Upper lobe of left lung (tissue), 6 donors: ENCODE data around the gene KIF18B. TPM values are rescaled to one million over a fixed set of nuclear protein-coding genes. Genes with fewer than 3 reads are reported as not detected.

Experiments used
- ATAC-seq, 2 donors: fragments of 200-7000 bp; cut with Tn5 transposase; one replicate each; pipeline ENCODE4 v1.9.1; 2022; ENCODE audit warnings: mild to moderate bottlenecking in 2 of 2, moderate library complexity in 2 of 2; ENCODE audit not compliant: low FRiP score in 2 of 2
- DNase-seq, 2 donors: peaks; one replicate each; pipeline ENCODE4 v3.0.0-alpha.2; 2019 to 2020
- H3K27ac ChIP-seq, 4 donors: fragments of 200-600 bp; sonication (generic); one replicate each; pipeline ENCODE4 v1.5.1; 2016 to 2019
- H3K27me3 ChIP-seq, 4 donors: fragments of 200-600 bp; sonication (generic); one replicate each; pipeline ENCODE4 v1.5.1; 2017 to 2019
- H3K36me3 ChIP-seq, 4 donors: fragments of 200-600 bp; sonication (generic); one replicate each; pipeline ENCODE4 v1.5.1; 2016 to 2019
- H3K4me1 ChIP-seq, 4 donors: fragments of 200-600 bp; sonication (generic); one replicate each; pipeline ENCODE4 v1.5.1; 2018 to 2019
- H3K4me3 ChIP-seq, 4 donors: fragments of 200-600 bp; sonication (generic); one replicate each; pipeline ENCODE4 v1.5.1; 2017 to 2019; ENCODE audit warnings: mild to moderate bottlenecking in 2 of 4, moderate library complexity in 1 of 4
- H3K9me3 ChIP-seq, 4 donors: fragments of 200-600 bp; sonication (generic); one replicate each; pipeline ENCODE4 v1.5.1; 2018 to 2019
- EP300 ChIP-seq, 4 donors: sonication (generic); formaldehyde crosslinking; IDR thresholded peaks; one replicate each; pipeline ENCODE4 v1.5.1; 2017; ENCODE audit warnings: antibody characterized with exemption in 4 of 4, control low read depth in 2 of 4
- POLR2A ChIP-seq, 4 donors: fragments of 450-650 bp; IDR thresholded peaks; one replicate each; pipeline ENCODE4 v1.5.1; 2016 to 2017; ENCODE audit warnings: antibody characterized with exemption in 4 of 4, mild to moderate bottlenecking in 2 of 4
- POLR2AphosphoS5 ChIP-seq, 2 donors: sonication (generic); formaldehyde crosslinking; IDR thresholded peaks; one replicate each; pipeline ENCODE4 v1.5.1; 2017; ENCODE audit warnings: antibody characterized with exemption in 2 of 2
- whole genome bisulfite sequencing, 2 donors: methylation state at CpG; one replicate each; pipeline ENCODE4 v1.1.5; 2017 to 2018; 5-methylcytosine and 5-hydroxymethylcytosine counted together
- total RNA-seq, 6 donors: library from RNA; depleted of rRNA in 4 of 6; stranded (reverse); fragments of >200 nt in 4 of 6; gene quantifications; one replicate each; pipeline versions ENCODE4 v1.1.0 to v1.2.1, GENCODE V29; 2016 to 2021
- TF ChIP-seq, protein P1 (sequence below), 6 experiments: fragments of 450-650 bp in 4 of 6; fragments of 200-600 bp in 2 of 6; sonication (generic) in 2 of 6; IDR thresholded peaks; one replicate each; pipeline ENCODE4 v1.5.1; 2016 to 2019; ENCODE audit warnings: antibody characterized with exemption in 6 of 6
- donor health status: DM: no; HTN: no; CAD: no; lungs with moderate emphysema.
- donor health status: DM: no; HTN: yes; CAD: no; lungs with severe emphysema.

Gene KIF18B
- total RNA-seq, 6 donors from 2014 or later, result 0.49 to 2.9 (median 1.3) TPM

DNA sequence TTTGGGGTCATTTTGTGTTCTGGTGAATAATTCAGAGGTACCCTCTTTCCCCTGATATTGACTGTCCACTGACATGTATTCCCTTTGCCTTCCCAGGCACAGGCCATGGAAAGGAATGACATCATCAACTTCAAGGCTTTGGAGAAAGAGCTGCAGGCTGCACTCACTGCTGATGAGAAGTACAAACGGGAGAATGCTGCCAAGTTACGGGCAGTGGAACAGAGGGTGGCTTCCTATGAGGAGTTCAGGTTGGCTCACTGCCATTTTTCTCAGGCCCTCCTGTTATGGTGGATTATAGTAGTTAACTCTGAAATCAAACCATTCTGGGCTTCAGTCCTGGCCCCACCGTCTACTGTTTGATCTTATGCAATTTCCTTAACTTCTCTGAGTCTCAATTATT lies 46.7 kb downstream of the KIF18B start:
- H3K27ac ChIP-seq, result no peak overlapping the region
- ATAC-seq (no peak), DNase-seq (no peak)
- no peaks in the 10 kb centered on the region for H3K36me3 ChIP-seq
- H3K4me3 ChIP-seq, result no peak overlapping the region
- peak in 1 of 2 donors; percentile 17 for TF ChIP-seq POLR2AphosphoS5 (IDR thresholded peaks at IDR 0.05)
- TF ChIP-seq, protein P1, sequence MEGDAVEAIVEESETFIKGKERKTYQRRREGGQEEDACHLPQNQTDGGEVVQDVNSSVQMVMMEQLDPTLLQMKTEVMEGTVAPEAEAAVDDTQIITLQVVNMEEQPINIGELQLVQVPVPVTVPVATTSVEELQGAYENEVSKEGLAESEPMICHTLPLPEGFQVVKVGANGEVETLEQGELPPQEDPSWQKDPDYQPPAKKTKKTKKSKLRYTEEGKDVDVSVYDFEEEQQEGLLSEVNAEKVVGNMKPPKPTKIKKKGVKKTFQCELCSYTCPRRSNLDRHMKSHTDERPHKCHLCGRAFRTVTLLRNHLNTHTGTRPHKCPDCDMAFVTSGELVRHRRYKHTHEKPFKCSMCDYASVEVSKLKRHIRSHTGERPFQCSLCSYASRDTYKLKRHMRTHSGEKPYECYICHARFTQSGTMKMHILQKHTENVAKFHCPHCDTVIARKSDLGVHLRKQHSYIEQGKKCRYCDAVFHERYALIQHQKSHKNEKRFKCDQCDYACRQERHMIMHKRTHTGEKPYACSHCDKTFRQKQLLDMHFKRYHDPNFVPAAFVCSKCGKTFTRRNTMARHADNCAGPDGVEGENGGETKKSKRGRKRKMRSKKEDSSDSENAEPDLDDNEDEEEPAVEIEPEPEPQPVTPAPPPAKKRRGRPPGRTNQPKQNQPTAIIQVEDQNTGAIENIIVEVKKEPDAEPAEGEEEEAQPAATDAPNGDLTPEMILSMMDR (IDR thresholded peaks at IDR 0.05), result no peak
- H3K9me3 ChIP-seq, result no peaks in the 10 kb centered on the region
- H3K4me1 ChIP-seq, result peaks cover 25 to 36% (median 26%) of the 10 kb centered on the region in 4 donors
- no peaks in the 10 kb centered on the region for H3K27me3 ChIP-seq
- 10 to 20% methylated on average over 3 of the region's 3 CpGs for WGBS, 2 donors

DNA sequence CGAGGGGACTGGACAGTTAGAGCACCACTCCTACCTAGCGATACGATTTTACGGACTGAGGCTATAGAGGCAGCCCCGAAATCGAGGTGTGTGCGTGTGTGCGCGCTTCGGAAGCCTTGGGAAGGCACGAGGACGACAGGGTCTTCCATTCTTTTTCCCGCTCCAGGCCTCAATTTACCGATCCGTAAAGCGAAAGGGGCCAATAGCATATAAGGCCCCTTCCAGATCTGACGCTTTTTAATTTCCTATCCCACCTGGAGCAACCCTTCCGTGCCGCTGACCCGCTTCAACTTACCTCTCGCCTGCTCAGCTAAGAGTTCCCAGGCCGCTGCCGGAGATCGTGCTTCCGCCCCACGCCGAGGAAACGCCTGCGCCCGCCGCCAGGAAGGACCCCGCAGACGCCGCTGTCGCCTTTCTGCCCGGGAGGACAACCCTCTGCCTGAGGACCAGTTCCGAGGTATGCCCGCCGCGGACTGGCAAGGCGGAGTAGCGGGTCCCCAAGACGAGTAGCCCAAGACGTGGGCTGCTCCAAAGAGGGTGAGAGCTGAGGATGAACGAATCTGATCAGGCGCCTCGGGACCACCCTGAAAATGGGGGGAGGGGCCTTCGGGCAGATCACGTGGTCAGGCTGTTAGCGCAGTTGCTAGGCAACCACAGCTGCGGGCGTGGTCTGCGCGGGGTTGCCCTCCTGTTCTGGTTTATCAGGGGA lies 48.3 kb downstream of the KIF18B start, which contains the start of gene EFTUD2:
TSS of gene EFTUD2 (minus strand) at position 372 of the 709 bp plus-strand sequence. CDS start 4,924 bp downstream, outside the sequence.
- ATAC-seq, result peak; percentile 94 to 98
- Histone ChIP-seq H3K36me3 (peaks cover 0 to 4% (median 1%) of the 10 kb centered on the region in 4 donors), H3K4me3 (peak within 1 kb of the TSS; percentile 69 to 88 (median 82)), H3K27me3 (no peaks in the 10 kb centered on the region), H3K4me1 (peaks cover 21 to 36% (median 25%) of the 10 kb centered on the region in 4 donors), H3K9me3 (no peaks in the 10 kb centered on the region), H3K27ac (peak within 1 kb of the TSS; percentile 95 to 100 (median 97))
- WGBS, 2 donors, result 0 to 1% methylated on average over 20 to 54 of the region's 54 CpGs
- TF ChIP-seq POLR2A (IDR thresholded peaks at IDR 0.05), result peak in 3 of 4 donors; percentile 38 to 66 (median 62)
- TF ChIP-seq, protein P1 (IDR thresholded peaks at IDR 0.05), result peak in 4 of 6 experiments; percentile 47 to 71 (median 58)
- TF ChIP-seq EP300 (IDR thresholded peaks at IDR 0.05), result peak in 1 of 4 donors; percentile 60
- TF ChIP-seq POLR2AphosphoS5 (IDR thresholded peaks at IDR 0.05), result peak; percentile 85 to 88
- DNase-seq, result peak; percentile 92 to 98

DNA sequence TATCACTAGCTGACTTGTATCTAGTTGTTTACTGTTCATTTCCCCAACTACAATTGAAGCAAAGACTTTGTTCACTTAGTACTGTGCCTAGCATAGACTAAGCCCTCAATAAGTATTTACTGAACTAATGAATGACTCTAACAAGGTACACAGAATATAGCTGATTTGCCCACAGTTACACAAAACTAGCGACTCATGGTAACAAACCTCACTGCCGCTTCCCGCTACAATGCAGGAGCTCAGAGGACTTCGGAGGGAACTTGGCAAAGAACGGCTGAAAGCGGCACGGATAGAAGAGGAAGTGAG lies 48.9 kb downstream of the KIF18B start:
- TF ChIP-seq, protein P1 (IDR thresholded peaks at IDR 0.05), result no peak
- TF ChIP-seq POLR2AphosphoS5 (IDR thresholded peaks at IDR 0.05), result no peak
- TF ChIP-seq EP300 (IDR thresholded peaks at IDR 0.05), result no peak
- H3K27me3 ChIP-seq, result no peaks in the 10 kb centered on the region
- WGBS, 2 donors, result 0% methylated on average over 7 of the region's 7 CpGs
- H3K27ac ChIP-seq, result peak overlapping the region; percentile 95 to 100 (median 97)
- DNase-seq (peak in 1 of 2 donors; percentile 51), ATAC-seq (peak in 1 of 2 donors; percentile 71)
- H3K4me1 ChIP-seq, result peaks cover 21 to 36% (median 25%) of the 10 kb centered on the region in 4 donors
- peak overlapping the region; percentile 69 to 88 (median 82) for H3K4me3 ChIP-seq
- peaks cover 0 to 9% (median 6%) of the 10 kb centered on the region in 4 donors for H3K36me3 ChIP-seq
- no peaks in the 10 kb centered on the region for H3K9me3 ChIP-seq

DNA sequence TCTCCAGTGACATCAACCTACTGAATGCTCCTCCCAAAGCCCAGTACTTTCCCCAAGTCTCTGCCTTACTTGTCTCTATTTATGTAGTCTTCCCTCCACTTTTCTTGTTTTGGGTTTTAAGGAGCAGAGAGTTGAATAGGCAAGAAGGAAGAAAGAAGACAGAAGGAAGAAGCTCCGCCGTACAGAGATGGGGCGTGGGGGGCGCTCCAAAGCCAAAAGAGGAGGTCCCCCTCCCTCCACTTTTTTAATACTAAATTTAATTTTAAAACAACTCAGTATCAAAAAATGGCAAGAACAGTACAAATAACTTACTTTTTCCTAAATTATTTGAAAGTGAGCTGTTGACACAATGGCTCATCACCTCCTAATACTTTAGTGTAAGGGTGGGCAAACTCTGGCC lies 52.9 kb downstream of the KIF18B start:
- TF ChIP-seq EP300 (IDR thresholded peaks at IDR 0.05) (no peak), POLR2A (IDR thresholded peaks at IDR 0.05) (no peak), POLR2AphosphoS5 (IDR thresholded peaks at IDR 0.05) (no peak)
- TF ChIP-seq, protein P1 (IDR thresholded peaks at IDR 0.05), result no peak
- H3K9me3 ChIP-seq, result no peaks in the 10 kb centered on the region
- no peak overlapping the region for H3K4me3 ChIP-seq
- H3K27ac ChIP-seq, result no peak overlapping the region
- 92 to 97% methylated on average over 4 of the region's 4 CpGs for WGBS, 2 donors
- no peak for ATAC-seq
- peaks cover 10 to 26% (median 14%) of the 10 kb centered on the region in 4 donors for H3K4me1 ChIP-seq
- H3K36me3 ChIP-seq, result peaks cover 13 to 42% (median 27%) of the 10 kb centered on the region in 4 donors
- no peaks in the 10 kb centered on the region for H3K27me3 ChIP-seq
- DNase-seq, result no peak
